ENCODE results near the gene PSME3IP1. TPM values are rescaled to one million over a fixed set of nuclear protein-coding genes. Genes with fewer than 3 reads are reported as not detected.

PSME3IP1 gene
- total and polyA plus RNA-seq, 2 of the 8 experiments (the other 6 are each of a cell fraction or from before 2014, with no cell fraction given) = 95.1 to 98.3 TPM

- TF ChIP-seq MAX (IDR thresholded peaks at IDR 0.05) = no peak
These were observed 48.3 kb upstream of the PSME3IP1 start (continued) for GRCh38 chr16:57233944-57234706.
